PC-9 (cell line): ENCODE data around the gene TBL1XR1.

Source experiments
- CTCF ChIP-seq: fragments of 200-600 bp; sonication (generic); conservative IDR thresholded peaks from 2 replicates; pipeline ENCODE4 v1.6.1; 2017; ENCODE audit warnings: mixed run types, antibody characterized with exemption, mild to moderate bottlenecking, moderate library complexity
- EZH2 ChIP-seq: fragments of 200-600 bp; sonication (generic); IDR thresholded peaks from 2 replicates; pipeline ENCODE4 v1.8.0; 2017; ENCODE audit warnings: antibody characterized with exemption, low read depth

GRCh38 chr3:177196456-177197040 lies 734 bp downstream of the TBL1XR1 start:
- no peak for TF ChIP-seq CTCF
- TF ChIP-seq EZH2, result no peak
